H1 (cell line): ENCODE data around the gene ZNF768. TPM values are rescaled to one million over a fixed set of nuclear protein-coding genes. Genes with fewer than 3 reads are reported as not detected.

Experiments used
- CTCF ChIA-PET: fragments of 300-600 bp; sonication (Branson Sonifier 250); formaldehyde crosslinking; loops from one replicate; lab custom pipeline; 2021; ENCODE audit not compliant: partially characterized antibody; lab: Charles Lee
- POLR2A ChIA-PET: fragments of 300-600 bp; sonication (Branson Sonifier 250); formaldehyde crosslinking; loops from one replicate; lab custom pipeline; 2021; ENCODE audit warnings: inconsistent platforms; ENCODE audit not compliant: partially characterized antibody; lab: Charles Lee
- DNase-seq, 2 experiments: peaks; one replicate each; pipeline versions ENCODE4 v3.0.0 to v3.0.0-alpha.2; 2010 to 2022; ENCODE audit warnings: low spot score in 2 of 2, low read depth in 1 of 2, mixed read lengths in 1 of 2
- FAIRE-seq: peaks from 2 replicates; lab custom pipeline; 2011; peaks lifted over from hg19 to GRCh38; lab: Jason Lieb, UNC
- H2AFZ ChIP-seq: 2 replicates; pipeline ENCODE4 v1.8.1; 2012; ENCODE audit warnings: low read length, inconsistent platforms
- H2AK5ac ChIP-seq: 2 replicates; pipeline ENCODE4 v1.6.1; 2013; ENCODE audit warnings: low read depth, low read length
- H2BK120ac ChIP-seq: replicated peaks from 2 replicates; pipeline ENCODE3; 2013; ENCODE audit warnings: low read depth, low read length, inconsistent platforms
- H2BK12ac ChIP-seq: 2 replicates; pipeline ENCODE4 v1.6.1; 2013; ENCODE audit warnings: low read depth, low read length
- H2BK15ac ChIP-seq: 2 replicates; pipeline ENCODE4 v1.6.1; 2013; ENCODE audit warnings: low read length
- H2BK20ac ChIP-seq: 2 replicates; pipeline ENCODE4 v1.6.1; 2013; ENCODE audit warnings: low read length
- H2BK5ac ChIP-seq: 2 replicates; pipeline ENCODE4 v1.6.1; 2013; ENCODE audit warnings: low read depth, low read length
- H3K14ac ChIP-seq: 2 replicates; pipeline ENCODE4 v1.6.1; 2013; ENCODE audit warnings: inconsistent platforms; ENCODE audit not compliant: insufficient read length
- H3K18ac ChIP-seq: 2 replicates; pipeline ENCODE4 v1.6.1; 2013; ENCODE audit warnings: low read length; ENCODE audit errors: extremely low read depth
- H3K23ac ChIP-seq: 2 replicates; pipeline ENCODE4 v1.6.1; 2013; ENCODE audit warnings: inconsistent platforms; ENCODE audit not compliant: insufficient read length
- H3K23me2 ChIP-seq: 2 replicates; pipeline ENCODE4 v1.6.1; 2013; ENCODE audit warnings: low read depth, low read length
- H3K27ac ChIP-seq: 2 replicates; pipeline ENCODE4 v1.6.1; 2011; ENCODE audit warnings: low read depth, low read length, inconsistent platforms
- H3K27me3 ChIP-seq, 4 experiments: replicated peaks in 1 of 4; 1 replicate in 1 of 4; 2 replicates in 3 of 4; pipeline versions ENCODE4 v1.6.1 to v1.8.1; 2011 to 2013; ENCODE audit warnings: low read length in 3 of 4, mild to moderate bottlenecking in 3 of 4, inconsistent platforms in 2 of 4, mixed read lengths in 2 of 4, moderate library complexity in 1 of 4; ENCODE audit not compliant: control insufficient read depth in 3 of 4, insufficient read depth in 3 of 4; ENCODE audit errors: extremely low read depth in 1 of 4
- H3K36me3 ChIP-seq, 4 experiments: 2 replicates each; pipeline versions ENCODE4 v1.6.1 to v1.8.1; 2011 to 2013; ENCODE audit warnings: mild to moderate bottlenecking in 4 of 4, low read length in 3 of 4, moderate library complexity in 2 of 4, control low read depth in 1 of 4, inconsistent platforms in 1 of 4; ENCODE audit not compliant: insufficient read depth in 4 of 4, control insufficient read depth in 2 of 4
- H3K4ac ChIP-seq: replicated peaks from 2 replicates; pipeline ENCODE3; 2013; ENCODE audit warnings: low read length, low read depth, mixed read lengths, inconsistent platforms; ENCODE audit not compliant: insufficient read length
- H3K4me1 ChIP-seq, 4 experiments: replicated peaks in 1 of 4; 1 replicate in 1 of 4; 2 replicates in 3 of 4; pipeline versions ENCODE4 v1.6.1 to v1.8.1; 2011 to 2013; ENCODE audit warnings: low read length in 3 of 4, inconsistent platforms in 2 of 4, mixed read lengths in 1 of 4; ENCODE audit not compliant: insufficient read depth in 4 of 4, control insufficient read depth in 3 of 4
- H3K4me2 ChIP-seq, 2 experiments: 2 replicates each; pipeline versions ENCODE4 v1.6.1 to v1.8.1; 2011 to 2013; ENCODE audit warnings: low read depth in 2 of 2, low read length in 2 of 2, control low read depth in 1 of 2, inconsistent platforms in 1 of 2, mild to moderate bottlenecking in 1 of 2; ENCODE audit not compliant: insufficient read depth in 1 of 2
- H3K4me3 ChIP-seq, 4 experiments: fragments of 200-600, 300-600 bp in 1 of 4; sonication (generic), shearing (Covaris generic), sonication (Bioruptor Twin) in 1 of 4; 2 replicates each; pipeline versions ENCODE4 v1.5.1 to v1.8.1; 2011 to 2016; ENCODE audit warnings: low read length in 4 of 4, low read depth in 3 of 4, control low read depth in 2 of 4, inconsistent platforms in 2 of 4, mild to moderate bottlenecking in 2 of 4, mixed read lengths in 1 of 4, moderate library complexity in 1 of 4; ENCODE audit not compliant: insufficient read depth in 2 of 4; ENCODE audit errors: extremely low read depth in 1 of 4
- H3K56ac ChIP-seq: replicated peaks from 2 replicates; pipeline ENCODE3; 2013; ENCODE audit warnings: low read depth, mild to moderate bottlenecking, mixed read lengths, low read length, inconsistent platforms; ENCODE audit not compliant: insufficient read length
- H3K79me1 ChIP-seq: 2 replicates; pipeline ENCODE4 v1.6.1; 2013; ENCODE audit warnings: low read depth, low read length, control low read depth
- H3K79me2 ChIP-seq, 2 experiments: 2 replicates each; pipeline versions ENCODE4 v1.6.1 to v1.8.1; 2012 to 2013; ENCODE audit warnings: low read length in 2 of 2, mild to moderate bottlenecking in 2 of 2, inconsistent platforms in 1 of 2; ENCODE audit not compliant: insufficient read depth in 2 of 2, control insufficient read depth in 1 of 2
- H3K9ac ChIP-seq, 4 experiments: replicated peaks in 1 of 4; 1 replicate in 1 of 4; 2 replicates in 3 of 4; pipeline versions ENCODE4 v1.6.1 to v1.8.1; 2011 to 2013; ENCODE audit warnings: low read depth in 3 of 4, low read length in 3 of 4, control low read depth in 2 of 4, mild to moderate bottlenecking in 2 of 4, moderate library complexity in 2 of 4, inconsistent platforms in 1 of 4; ENCODE audit errors: extremely low read depth in 1 of 4
- H3K9me3 ChIP-seq, 2 experiments: 2 replicates each; pipeline versions ENCODE4 v1.6.1 to v1.8.1; 2012 to 2013; ENCODE audit warnings: mild to moderate bottlenecking in 2 of 2, moderate library complexity in 2 of 2, control low read depth in 1 of 2, inconsistent platforms in 1 of 2, low read depth in 1 of 2, low read length in 1 of 2, mixed read lengths in 1 of 2; ENCODE audit not compliant: insufficient read depth in 2 of 2
- H4K20me1 ChIP-seq, 2 experiments: replicated peaks in 1 of 2; 2 replicates each; pipeline versions ENCODE3 to v1.8.1; 2011 to 2013; ENCODE audit warnings: inconsistent platforms in 2 of 2, low read length in 2 of 2, mild to moderate bottlenecking in 1 of 2; ENCODE audit not compliant: insufficient read depth in 2 of 2, control insufficient read depth in 1 of 2
- H4K5ac ChIP-seq: 2 replicates; pipeline ENCODE4 v1.6.1; 2013; ENCODE audit warnings: low read length, low read depth, mixed read lengths, inconsistent platforms; ENCODE audit not compliant: insufficient read length
- H4K8ac ChIP-seq: 2 replicates; pipeline ENCODE4 v1.8.0; 2013; ENCODE audit warnings: mild to moderate bottlenecking, moderate library complexity, low read length, inconsistent platforms; ENCODE audit not compliant: insufficient read depth; ENCODE audit errors: extremely low read depth
- H4K91ac ChIP-seq: replicated peaks from 2 replicates; pipeline ENCODE3; 2013; ENCODE audit warnings: low read length, mixed read lengths, inconsistent platforms; ENCODE audit not compliant: insufficient read length
- BACH1 ChIP-seq: IDR thresholded peaks from 2 replicates; pipeline ENCODE4 v1.6.1; 2012; ENCODE audit warnings: low read length, improper control_type of control experiment
- BCL11A ChIP-seq, 2 experiments: IDR thresholded peaks; one replicate each; pipeline ENCODE4 v1.6.1; 2011; ENCODE audit warnings: low read depth in 2 of 2, low read length in 2 of 2, mild to moderate bottlenecking in 2 of 2
- CBX5 ChIP-seq: fragments of 300-800, 300-1000 bp; sonication (generic); IDR thresholded peaks from 2 replicates; pipeline ENCODE4 v1.7.1; 2016; ENCODE audit warnings: antibody characterized with exemption, low read length, low read depth
- HDAC6 ChIP-seq: IDR thresholded peaks from one replicate; pipeline ENCODE4 v1.7.1; 2012; ENCODE audit warnings: low read depth, mild to moderate bottlenecking, inconsistent platforms, low read length, moderate library complexity
- MAX ChIP-seq: IDR thresholded peaks from 2 replicates; pipeline ENCODE4 v1.6.1; 2012; ENCODE audit warnings: inconsistent platforms
- NANOG ChIP-seq: IDR thresholded peaks from 2 replicates; pipeline ENCODE4 v1.6.1; 2011; ENCODE audit warnings: low read length, low read depth, mild to moderate bottlenecking, inconsistent platforms; ENCODE audit not compliant: insufficient read depth, poor library complexity, severe bottlenecking
- POU5F1 ChIP-seq: IDR thresholded peaks from 2 replicates; pipeline ENCODE4 v1.6.1; 2011; ENCODE audit warnings: low read depth, mild to moderate bottlenecking, low read length, moderate library complexity
- RNF2 ChIP-seq: fragments of 200-900, 300-1000 bp; sonication (generic); IDR thresholded peaks from 2 replicates; pipeline ENCODE4 v1.7.1; 2016; ENCODE audit warnings: borderline replicate concordance, low read depth, mild to moderate bottlenecking, antibody characterized with exemption, low read length; ENCODE audit not compliant: poor library complexity, severe bottlenecking; ENCODE audit errors: missing control alignments
- SIX5 ChIP-seq: IDR thresholded peaks from 2 replicates; pipeline ENCODE4 v1.6.1; 2011; ENCODE audit warnings: mild to moderate bottlenecking, low read depth, low read length
- SP1 ChIP-seq: IDR thresholded peaks from 2 replicates; pipeline ENCODE4 v1.6.1; 2011; ENCODE audit warnings: low read depth, low read length
- USF2 ChIP-seq: IDR thresholded peaks from 2 replicates; pipeline ENCODE4 v1.6.1; 2011; ENCODE audit warnings: low read length, improper control_type of control experiment
- polyA plus RNA-seq, 7 experiments: library from polyadenylated mRNA; depleted of rRNA in 3 of 7; stranded (reverse) in 5 of 7; unstranded in 2 of 7; fragments of >200 nt in 5 of 7; fragments of 200-250 nt in 2 of 7; gene quantifications; 1 replicate in 5 of 7; 2 replicates in 1 of 7; 4 replicates in 1 of 7; pipeline versions ENCODE4 v1.2.1 to v1.2.3, GENCODE V29; 2011 to 2013; ENCODE audit warnings: missing spikeins in 2 of 7, mixed read lengths in 2 of 7
- total RNA-seq: library from RNA; stranded (reverse); fragmentation: NEBNext Ultra II Directional; extraction: Animal tissue kit (Norgen Biotek cat#: 25700); gene quantifications from 2 replicates; pipeline ENCODE4 v1.2.1, GENCODE V29; 2021

Gene ZNF768
- total and polyA plus RNA-seq, 2 of the 8 experiments (the other 6 are each of a cell fraction or from before 2014, with no cell fraction given): 36.1 to 47.7 TPM

GRCh38 chr16:30484887-30485286 is 41.5 kb downstream of the ZNF768 start:
- no peak overlapping the region for H4K5ac ChIP-seq
- no peaks in the 10 kb centered on the region for H3K36me3 ChIP-seq
- no peak for FAIRE-seq
- ChIA-PET POLR2A (interaction anchor here (1.9 kb wide), 1 partner anchor 11 kb away, joined by 3 read pairs; no protein-coding TSS in a partner anchor), CTCF (interaction anchor here (0.9 to 3.0 kb wide), 2 partner anchors 9 to 35 kb away, joined by 3 to 9 read pairs; no protein-coding TSS in a partner anchor)
- TF ChIP-seq POU5F1 (no peak), HDAC6 (no peak), SIX5 (no peak), BACH1 (no peak), MAX (no peak), NANOG (no peak), BCL11A (IDR thresholded peaks at IDR 0.05; ENCODE audit: low read depth in 2 of 2, low read length in 2 of 2) (no peak), RNF2 (no peak), SP1 (no peak), USF2 (no peak), CBX5 (no peak)
- H2BK15ac ChIP-seq: no peak overlapping the region
- H3K4me2 ChIP-seq: no peak overlapping the region
- no peak overlapping the region for H3K4ac ChIP-seq
- H3K14ac ChIP-seq: no peak overlapping the region
- no peak overlapping the region for H2AK5ac ChIP-seq
- H2BK120ac ChIP-seq: no peak overlapping the region
- no peaks in the 10 kb centered on the region for H3K27me3 ChIP-seq
- no peak overlapping the region for H3K4me3 ChIP-seq
- H3K27ac ChIP-seq: no peak overlapping the region
- no peak overlapping the region for H2BK12ac ChIP-seq
- H2AFZ ChIP-seq: no peak overlapping the region
- H3K79me1 ChIP-seq: no peaks in the 10 kb centered on the region
- no peak overlapping the region for H3K56ac ChIP-seq
- H2BK20ac ChIP-seq: no peak overlapping the region
- no peak overlapping the region for H4K8ac ChIP-seq
- H3K23me2 ChIP-seq: no peaks in the 10 kb centered on the region
- H3K9me3 ChIP-seq: no peaks in the 10 kb centered on the region; a peak in 1 of 4 replicates
- no peak overlapping the region for H2BK5ac ChIP-seq
- H4K91ac ChIP-seq: no peak overlapping the region
- no peak for DNase-seq
- no peaks in the 10 kb centered on the region for H4K20me1 ChIP-seq
- no peaks in the 10 kb centered on the region for H3K79me2 ChIP-seq
- peaks cover 0 to 3% (median 1%) of the 10 kb centered on the region in 4 experiments; a peak in 1 of 7 replicates for H3K4me1 ChIP-seq
- H3K23ac ChIP-seq: no peak overlapping the region
- H3K9ac ChIP-seq: no peak overlapping the region
- H3K18ac ChIP-seq: no peak overlapping the region
